Neuronal stem cell (in vitro differentiated cells): ENCODE results near the gene IFNA10.
A peak's percentile ranks its signal among the peaks of the same experiment; 100 is the strongest.
"Not testable (repeated sequence)": the region's sequence is repeated elsewhere in the genome, so short reads cannot be mapped to it uniquely, and the experiment has no call there.

Experiments used
- DNase-seq: peaks from one replicate; pipeline ENCODE4 v3.0.0-alpha.2; 2013; ENCODE audit warnings: low spot score
- H2AFZ ChIP-seq: one replicate; pipeline ENCODE4 v1.6.1; 2013; ENCODE audit warnings: mild to moderate bottlenecking, low read length, inconsistent platforms
- H2AK5ac ChIP-seq: 2 replicates; pipeline ENCODE4 v1.6.1; 2013; ENCODE audit warnings: low read depth, mild to moderate bottlenecking, inconsistent platforms, low read length, moderate library complexity, mixed read lengths
- H2BK120ac ChIP-seq: 2 replicates; pipeline ENCODE4 v1.6.1; 2013; ENCODE audit warnings: low read depth, mild to moderate bottlenecking, inconsistent platforms, low read length, moderate library complexity, mixed read lengths
- H2BK12ac ChIP-seq: one replicate; pipeline ENCODE4 v1.6.1; 2013; ENCODE audit warnings: low read length, inconsistent platforms
- H2BK15ac ChIP-seq: 2 replicates; pipeline ENCODE4 v1.6.1; 2013; ENCODE audit warnings: mild to moderate bottlenecking, low read length, inconsistent platforms, mixed read lengths
- H2BK5ac ChIP-seq: one replicate; pipeline ENCODE4 v1.6.1; 2013; ENCODE audit warnings: inconsistent platforms, mild to moderate bottlenecking, low read length, moderate library complexity
- H3K14ac ChIP-seq: one replicate; pipeline ENCODE4 v1.6.1; 2013; ENCODE audit warnings: low read length, inconsistent platforms
- H3K18ac ChIP-seq: 2 replicates; pipeline ENCODE4 v1.6.1; 2013; ENCODE audit warnings: low read length, inconsistent platforms
- H3K23ac ChIP-seq: 2 replicates; pipeline ENCODE4 v1.6.1; 2013; ENCODE audit warnings: low read depth, mild to moderate bottlenecking, mixed read lengths, low read length, inconsistent platforms; ENCODE audit not compliant: poor library complexity
- H3K27ac ChIP-seq: replicated peaks from 3 replicates; pipeline ENCODE4 v1.5.1; 2013; ENCODE audit warnings: low read length, inconsistent platforms
- H3K27me3 ChIP-seq, 3 experiments: 2 replicates each; pipeline ENCODE4 v1.6.1; 2013; ENCODE audit warnings: low read length in 3 of 3, mild to moderate bottlenecking in 2 of 3, inconsistent platforms in 1 of 3, low read depth in 1 of 3, mixed read lengths in 1 of 3, moderate library complexity in 1 of 3; ENCODE audit not compliant: control insufficient read depth in 3 of 3, insufficient read depth in 3 of 3
- H3K36me3 ChIP-seq, 2 donors: replicated peaks in 1 of 2; 2 replicates each; pipeline ENCODE4 v1.6.1; 2013; ENCODE audit warnings: low read length in 2 of 2; ENCODE audit not compliant: control insufficient read depth in 2 of 2, insufficient read depth in 2 of 2
- H3K4ac ChIP-seq: 2 replicates; pipeline ENCODE4 v1.6.1; 2013; ENCODE audit warnings: inconsistent platforms, mild to moderate bottlenecking, low read length, moderate library complexity
- H3K4me1 ChIP-seq, 2 donors: 1 replicate in 1 of 2; 2 replicates in 1 of 2; pipeline ENCODE4 v1.6.1; 2013; ENCODE audit warnings: low read length in 2 of 2, low read depth in 1 of 2; ENCODE audit not compliant: control insufficient read depth in 2 of 2, insufficient read depth in 1 of 2
- H3K4me2 ChIP-seq: one replicate; pipeline ENCODE4 v1.6.1; 2013; ENCODE audit warnings: mild to moderate bottlenecking, low read length, inconsistent platforms; ENCODE audit not compliant: insufficient read depth, poor library complexity, severe bottlenecking
- H3K4me3 ChIP-seq, 2 donors: 2 replicates each; pipeline ENCODE4 v1.5.1; 2013; ENCODE audit warnings: low read length in 2 of 2, mild to moderate bottlenecking in 2 of 2, inconsistent platforms in 1 of 2, moderate library complexity in 1 of 2
- H3K79me1 ChIP-seq: one replicate; pipeline ENCODE4 v1.6.1; 2013; ENCODE audit warnings: low read depth, mild to moderate bottlenecking, inconsistent platforms, low read length, moderate library complexity
- H3K9ac ChIP-seq: one replicate; pipeline ENCODE4 v1.6.1; 2013; ENCODE audit warnings: mild to moderate bottlenecking, low read depth, low read length, inconsistent platforms; ENCODE audit not compliant: poor library complexity
- H3K9me3 ChIP-seq, 2 donors: replicated peaks in 1 of 2; 2 replicates each; pipeline versions ENCODE3 to v1.6.1; 2013; ENCODE audit warnings: low read length in 2 of 2, mild to moderate bottlenecking in 2 of 2, inconsistent platforms in 1 of 2, low read depth in 1 of 2, mixed read lengths in 1 of 2, moderate library complexity in 1 of 2; ENCODE audit not compliant: control insufficient read depth in 2 of 2, insufficient read depth in 1 of 2
- H4K8ac ChIP-seq: one replicate; pipeline ENCODE4 v1.6.1; 2013; ENCODE audit warnings: low read depth, mild to moderate bottlenecking, inconsistent platforms, low read length, moderate library complexity
- H4K91ac ChIP-seq: one replicate; pipeline ENCODE4 v1.6.1; 2013; ENCODE audit warnings: low read length, low read depth, mild to moderate bottlenecking, inconsistent platforms; ENCODE audit not compliant: poor library complexity
- WGBS, 2 donors: extraction: QIAGEN DNeasy Blood & Tissue Kit; methylation state at CpG; one replicate each; pipeline ENCODE4 v1.1.7; 2013; ENCODE audit warnings: missing lambda C conversion rate in 2 of 2, mixed read lengths in 1 of 2; ENCODE audit not compliant: insufficient read length in 2 of 2, insufficient replicate concordance in 1 of 2; ENCODE audit errors: extremely low coverage in 2 of 2; 5-methylcytosine and 5-hydroxymethylcytosine counted together

The IFNA10 gene

DNA sequence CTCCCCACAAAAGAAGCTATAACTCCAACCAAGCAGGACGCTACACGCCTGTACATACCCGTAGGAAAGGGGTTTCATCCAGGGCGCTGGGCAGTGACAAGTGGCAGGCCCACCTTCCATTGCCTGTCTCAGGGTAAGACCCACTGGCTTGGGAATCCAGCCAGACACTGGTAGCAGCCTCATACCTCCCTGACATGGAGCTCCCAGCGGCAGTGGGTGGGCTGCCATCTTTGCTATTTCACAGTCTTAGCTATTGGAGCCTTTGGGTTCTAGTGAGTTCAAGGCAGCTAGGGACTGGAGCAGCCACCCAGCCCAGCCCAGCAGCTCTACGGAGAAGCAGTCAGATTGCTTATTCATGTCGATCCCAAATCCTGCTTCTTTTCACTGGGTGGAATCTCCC lies 3.4 kb upstream of the IFNA10 start:
- H4K91ac ChIP-seq = no peak overlapping the region
- H3K4me1 ChIP-seq = peaks cover 0 to 8% of the 10 kb centered on the region in 2 donors
- no peak for DNase-seq
- H3K4ac ChIP-seq = no peak overlapping the region
- no peak overlapping the region for H2AFZ ChIP-seq
- no peak overlapping the region for H4K8ac ChIP-seq
- no peaks in the 10 kb centered on the region for H3K79me1 ChIP-seq
- no peaks in the 10 kb centered on the region for H3K9me3 ChIP-seq
- no peak overlapping the region for H2BK120ac ChIP-seq
- H3K14ac ChIP-seq = no peak overlapping the region
- no peak overlapping the region for H3K9ac ChIP-seq
- H3K27me3 ChIP-seq = no peaks in the 10 kb centered on the region
- H3K27ac ChIP-seq = no peak overlapping the region
- no peak overlapping the region for H2BK12ac ChIP-seq
- no peak overlapping the region for H3K23ac ChIP-seq
- no peak overlapping the region for H3K4me2 ChIP-seq
- no peak overlapping the region for H2BK5ac ChIP-seq
- no peak overlapping the region for H2BK15ac ChIP-seq
- no peak overlapping the region for H2AK5ac ChIP-seq
- H3K4me3 ChIP-seq = no peak overlapping the region
- no peaks in the 10 kb centered on the region for H3K36me3 ChIP-seq
- peak overlapping the region; percentile 59 for H3K18ac ChIP-seq
- no CpG with 5 or more reads among the region's 7 CpGs for WGBS, 2 donors

DNA sequence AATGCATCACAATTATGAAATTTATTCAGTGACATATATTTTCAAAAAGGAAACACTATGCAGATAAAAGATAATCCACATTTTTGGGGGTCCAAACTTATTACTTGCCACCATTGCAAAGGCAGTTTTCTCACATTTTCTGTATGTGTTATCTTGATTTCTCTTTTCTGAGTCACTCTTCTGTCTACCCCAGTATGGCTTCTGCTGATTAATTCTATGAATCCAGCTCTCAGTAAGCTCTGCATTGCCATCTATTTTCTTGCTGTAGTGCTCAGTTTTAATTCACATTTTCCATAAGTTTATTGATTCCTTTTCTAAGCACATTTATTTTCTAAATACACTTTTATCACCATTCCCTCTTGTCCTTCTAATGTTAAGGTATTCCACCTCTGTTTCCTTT lies 1.7 kb downstream of the IFNA10 start:
- Histone ChIP-seq H2BK5ac (no peak overlapping the region), H3K27me3 (no peaks in the 10 kb centered on the region), H3K9ac (no peak overlapping the region), H2BK12ac (no peak overlapping the region), H3K23ac (no peak overlapping the region), H4K91ac (no peak overlapping the region), H3K36me3 (no peaks in the 10 kb centered on the region), H3K4me2 (no peak overlapping the region), H3K79me1 (no peaks in the 10 kb centered on the region), H3K14ac (no peak overlapping the region), H3K4me3 (no peak overlapping the region), H3K4ac (no peak overlapping the region), H3K18ac (no peak overlapping the region), H3K27ac (no peak overlapping the region), H2BK15ac (no peak overlapping the region), H2BK120ac (no peak overlapping the region), H2AK5ac (no peak overlapping the region), H3K9me3 (no peaks in the 10 kb centered on the region), H3K4me1 (no peaks in the 10 kb centered on the region), H4K8ac (no peak overlapping the region), H2AFZ (no peak overlapping the region)
- DNase-seq = no peak

DNA sequence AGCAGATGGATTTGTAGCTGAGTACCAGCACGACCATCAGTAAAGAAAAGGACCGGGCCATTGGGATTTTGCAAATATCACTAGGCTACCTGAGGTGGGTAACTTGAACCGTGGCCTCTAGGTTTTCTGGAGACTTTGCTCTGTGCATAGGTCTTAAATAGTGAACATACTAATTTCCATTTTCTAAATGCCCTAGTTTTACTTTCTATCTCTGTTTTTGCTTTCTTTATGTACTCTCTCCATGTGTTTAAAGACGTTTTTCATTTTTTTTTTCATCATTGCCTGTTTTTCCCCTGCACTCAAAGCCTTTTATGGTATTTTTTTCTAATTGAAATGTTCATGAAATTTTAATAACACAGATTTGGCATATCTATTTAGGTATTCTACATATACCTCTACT lies 4.8 kb downstream of the IFNA10 start, which contains the start of gene IFNA7:
Gene IFNA7 (minus strand): TSS at position 101 of the 400 bp plus-strand sequence. CDS start 40 bp downstream, at position 61.
- not testable (repeated sequence) for H3K27ac ChIP-seq, H4K8ac ChIP-seq, H3K36me3 ChIP-seq, H2BK15ac ChIP-seq, H3K27me3 ChIP-seq, H3K4me2 ChIP-seq, H3K4me3 ChIP-seq, H2BK5ac ChIP-seq, H2AK5ac ChIP-seq, DNase-seq, H2BK12ac ChIP-seq, H3K9me3 ChIP-seq, H3K4ac ChIP-seq, H4K91ac ChIP-seq, H3K4me1 ChIP-seq, H3K14ac ChIP-seq, H2AFZ ChIP-seq, H3K9ac ChIP-seq, H3K23ac ChIP-seq, H3K18ac ChIP-seq, H3K79me1 ChIP-seq, H2BK120ac ChIP-seq
- no CpG with 5 or more reads among the region's 4 CpGs for WGBS, 2 donors

DNA sequence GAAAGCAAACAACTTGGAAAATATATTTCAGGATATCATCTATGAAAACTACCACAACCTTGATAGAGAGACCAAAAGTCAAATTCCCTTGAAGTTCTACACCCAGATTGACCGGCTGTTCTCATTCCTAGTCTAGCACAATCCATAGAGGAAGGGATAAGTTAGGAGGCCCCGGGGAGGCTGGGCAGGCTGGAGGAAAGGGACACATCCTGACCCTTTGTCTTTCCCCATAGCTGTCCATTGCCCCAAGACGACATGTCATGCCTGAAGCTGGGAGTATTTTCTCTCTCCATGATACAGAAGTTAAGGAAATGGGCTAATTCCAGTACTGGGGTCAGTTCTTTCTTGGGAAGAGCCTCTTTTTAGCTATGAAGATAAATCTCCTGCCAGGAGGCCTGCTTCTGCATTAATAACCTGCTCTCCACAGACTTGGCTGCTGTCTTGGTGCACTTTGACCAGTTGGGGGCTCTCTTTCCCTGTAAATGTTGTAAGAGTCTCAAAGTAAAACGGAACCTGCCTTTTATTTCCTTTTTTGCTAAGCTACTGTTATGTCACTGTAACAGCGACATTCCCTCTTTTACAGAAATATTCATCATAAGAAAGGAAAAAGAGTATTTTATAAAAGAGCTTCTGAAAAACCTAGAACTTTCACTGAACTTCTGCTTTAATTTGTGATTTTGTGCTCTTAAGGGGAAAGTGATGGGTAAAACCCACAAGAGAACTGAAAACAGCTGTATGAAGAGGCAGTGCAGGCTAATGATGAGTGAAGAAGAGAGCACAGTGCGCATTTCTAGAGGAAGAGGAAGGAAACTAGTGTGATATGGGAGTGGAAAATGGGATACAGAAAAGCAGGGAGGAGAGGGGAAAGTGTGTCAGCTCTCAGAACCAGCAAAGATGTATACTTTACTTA lies 11.8 kb downstream of the IFNA10 start:
- not testable (repeated sequence) for H3K79me1 ChIP-seq, H3K9ac ChIP-seq, H3K36me3 ChIP-seq, H3K4ac ChIP-seq, H2BK120ac ChIP-seq, H3K4me3 ChIP-seq, H4K91ac ChIP-seq, H2BK5ac ChIP-seq, H3K4me1 ChIP-seq, H2BK12ac ChIP-seq, H3K9me3 ChIP-seq, H3K18ac ChIP-seq, H2BK15ac ChIP-seq, H2AFZ ChIP-seq, H4K8ac ChIP-seq, H3K14ac ChIP-seq, H3K23ac ChIP-seq, H3K4me2 ChIP-seq, H3K27me3 ChIP-seq, H2AK5ac ChIP-seq, H3K27ac ChIP-seq, DNase-seq
- no CpG with 5 or more reads among the region's 6 CpGs for WGBS, 2 donors
